Measurements from ENCODE around the gene RGMA.
"Not testable (repeated sequence)": the region's sequence is repeated elsewhere in the genome, so short reads cannot be mapped to it uniquely, and the experiment has no call there.

The RGMA gene

DNA sequence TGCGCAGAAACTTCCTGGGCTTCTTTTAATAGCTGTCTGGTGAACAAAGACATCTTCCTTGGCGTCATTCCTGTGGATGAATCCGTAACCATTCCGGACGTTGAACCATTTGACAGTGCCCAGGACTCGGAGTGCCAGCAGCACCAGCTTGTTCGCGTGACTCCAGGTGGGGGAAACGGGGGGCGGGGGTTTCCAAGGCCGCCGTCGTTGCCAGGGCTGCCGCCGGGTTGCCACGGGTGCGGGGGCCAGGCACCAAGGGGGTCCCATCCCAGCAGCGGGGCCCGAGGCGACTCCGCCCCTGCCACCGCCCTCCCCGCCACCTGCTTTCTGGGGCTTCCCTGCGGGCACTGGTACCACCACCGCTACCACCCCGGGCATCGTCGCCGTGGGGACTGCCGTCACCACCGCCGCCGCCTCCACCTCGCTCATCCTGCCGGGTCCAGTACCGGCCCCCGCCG is 22.8 kb downstream of the RGMA start:
- DNase-seq = no peak

DNA sequence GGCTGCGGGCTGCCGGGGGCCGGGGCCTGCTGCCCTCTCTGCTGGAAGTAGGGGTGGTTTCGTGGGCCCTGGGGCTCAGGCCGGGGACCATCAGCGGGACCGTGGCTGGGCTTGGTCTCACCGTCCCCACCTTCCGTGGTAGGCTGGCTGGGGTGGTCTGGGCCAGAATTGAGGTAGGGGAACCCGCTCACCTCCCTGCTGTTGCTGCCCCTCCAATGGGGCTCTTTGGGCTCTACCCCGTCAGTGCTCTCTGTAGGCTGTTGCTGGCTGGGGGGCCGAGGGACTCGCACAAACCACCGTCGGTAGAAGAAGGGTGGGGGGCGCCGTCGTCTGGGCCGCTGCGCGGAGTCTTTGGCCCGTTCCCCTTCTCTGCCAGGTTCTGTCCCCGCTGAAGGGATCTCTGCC is 23.4 kb downstream of the RGMA start:
- no peak for DNase-seq

DNA sequence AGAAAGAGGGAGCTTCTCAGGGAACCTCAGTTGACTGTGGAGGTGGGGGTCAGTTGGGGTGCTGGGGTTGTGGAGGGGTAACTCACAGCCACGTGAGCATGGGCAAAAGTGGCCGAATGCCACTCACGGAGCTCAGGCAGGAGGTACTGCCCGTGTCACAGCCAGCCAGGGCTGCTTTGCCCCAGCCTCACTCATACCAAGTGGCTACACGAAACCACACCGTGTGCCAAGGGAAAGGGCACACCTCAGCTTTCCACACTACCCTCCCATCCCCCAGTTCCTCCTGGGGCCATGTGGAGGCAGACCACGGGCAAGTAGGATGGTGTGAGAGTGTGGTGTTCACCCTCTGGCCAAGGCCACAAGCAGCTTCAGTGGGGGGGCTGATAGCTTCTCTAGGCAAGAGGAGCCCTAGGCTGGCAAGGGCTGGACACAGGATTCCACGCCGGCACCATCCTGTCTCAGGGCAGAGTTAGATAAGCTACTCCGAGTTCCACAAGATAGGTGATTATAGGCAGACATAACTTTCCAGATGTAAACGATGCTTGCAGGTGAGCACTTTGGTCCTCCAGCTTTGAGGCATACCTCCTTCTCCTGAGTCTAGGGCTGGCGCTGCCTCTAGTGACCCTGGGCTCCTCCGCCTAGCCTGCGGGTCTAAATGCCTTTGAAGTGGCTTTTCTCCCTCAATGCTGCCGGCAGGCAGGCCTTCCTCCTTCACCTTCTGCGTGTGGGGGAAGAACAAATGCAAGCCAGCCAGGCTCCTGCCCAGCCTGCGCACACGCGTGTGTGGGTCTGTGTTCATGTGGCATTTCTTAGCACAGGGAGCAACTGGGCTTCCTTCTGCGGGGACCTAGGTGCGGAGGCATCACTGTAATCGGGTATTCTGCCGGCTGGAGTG is 25.0 kb downstream of the RGMA start:
- no peak for DNase-seq

DNA sequence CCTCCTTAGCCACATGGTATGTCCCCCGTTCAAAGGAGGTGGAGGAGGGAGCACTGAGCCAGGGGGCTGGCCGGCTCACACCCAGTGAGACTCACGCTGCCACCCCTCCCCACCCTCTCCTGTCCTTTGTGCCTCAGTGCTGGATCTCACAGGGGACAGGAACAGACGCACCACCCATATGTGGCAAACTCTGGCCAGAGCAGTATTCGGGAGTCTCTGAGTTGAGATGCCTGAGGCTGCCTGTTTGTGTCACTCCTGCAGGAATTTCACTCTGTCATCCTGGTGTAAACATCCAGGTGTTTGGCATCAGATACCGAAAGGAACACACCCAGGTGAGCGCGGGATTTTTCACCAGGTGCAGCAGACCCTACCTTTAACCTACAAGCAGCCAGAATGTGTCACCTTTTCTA is 25.7 kb downstream of the RGMA start:
- no peak for DNase-seq

DNA sequence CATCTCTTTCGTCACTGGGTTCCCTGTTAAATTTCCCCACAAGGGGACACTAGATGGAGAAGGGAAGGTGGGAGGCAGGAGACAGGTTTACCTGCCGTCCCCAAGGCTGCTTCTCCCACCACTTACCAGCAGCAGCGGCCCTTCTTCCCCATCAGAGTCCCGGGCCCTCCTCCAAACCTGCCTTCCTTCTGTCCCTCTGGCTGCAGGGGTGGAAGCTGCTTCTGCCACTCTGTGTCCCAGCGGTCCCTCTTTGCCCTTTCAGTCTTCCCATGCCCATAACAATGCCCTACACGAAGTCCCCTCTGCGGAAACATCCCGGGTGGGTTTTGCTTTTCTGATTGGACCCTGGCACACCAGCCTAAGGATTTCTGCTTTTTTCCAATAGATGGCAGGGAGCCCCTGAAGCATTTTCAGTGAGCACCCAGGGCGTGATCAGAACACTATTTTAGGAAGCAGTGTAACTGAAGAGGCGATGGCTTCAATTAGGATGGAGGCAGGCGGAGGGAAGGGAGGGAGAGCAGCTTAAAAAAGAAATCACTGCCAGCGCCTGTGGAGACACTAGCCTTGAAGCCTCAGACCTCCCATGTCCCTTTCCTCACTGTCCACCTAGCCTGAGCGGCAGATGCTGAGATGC is 26.3 kb downstream of the RGMA start:
- DNase-seq = not testable (repeated sequence)

DNA sequence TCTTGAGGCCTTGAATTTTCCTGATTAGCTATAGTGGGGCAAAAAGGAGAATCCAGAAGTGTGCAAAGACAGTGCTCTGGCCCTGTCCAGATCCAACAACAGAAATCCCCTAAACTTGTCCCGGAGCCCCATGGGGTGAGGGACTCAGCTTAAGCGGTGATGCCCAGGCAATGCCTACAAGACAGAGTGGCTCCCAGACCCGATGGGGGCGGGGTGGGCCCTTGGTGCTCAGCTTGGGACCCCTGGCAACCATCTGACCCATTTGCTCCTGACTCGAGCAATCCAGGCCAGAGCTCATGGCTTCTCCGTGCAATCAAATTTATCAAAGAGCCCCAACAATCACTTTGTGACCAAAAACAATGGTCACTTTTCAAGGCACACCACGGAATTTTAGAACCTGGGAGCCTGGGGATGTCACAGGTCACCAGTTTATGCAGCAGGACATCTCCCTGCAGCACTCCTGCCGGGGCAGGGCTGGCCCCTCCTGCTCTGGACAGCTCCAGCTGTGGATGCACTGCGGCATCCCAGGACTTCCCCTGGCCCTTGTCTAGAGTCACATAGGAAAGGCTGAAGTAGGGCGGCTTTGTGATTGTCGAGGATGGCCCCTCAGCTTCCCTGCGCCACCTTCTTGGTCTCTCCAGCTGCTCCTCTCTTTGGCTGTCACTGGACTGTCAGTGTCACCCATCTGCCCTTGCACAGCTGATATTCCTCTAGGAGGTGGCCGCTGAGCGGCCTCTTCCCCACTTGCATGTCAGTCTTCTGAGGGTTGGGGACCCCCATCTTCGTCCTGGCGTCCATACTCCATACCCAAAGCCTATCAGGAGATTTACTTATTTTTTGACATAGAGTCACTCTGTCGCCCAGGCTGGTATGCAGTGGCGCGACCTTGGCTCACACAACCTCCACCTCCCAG is 28.4 kb downstream of the RGMA start:
- DNase-seq = no peak

DNA sequence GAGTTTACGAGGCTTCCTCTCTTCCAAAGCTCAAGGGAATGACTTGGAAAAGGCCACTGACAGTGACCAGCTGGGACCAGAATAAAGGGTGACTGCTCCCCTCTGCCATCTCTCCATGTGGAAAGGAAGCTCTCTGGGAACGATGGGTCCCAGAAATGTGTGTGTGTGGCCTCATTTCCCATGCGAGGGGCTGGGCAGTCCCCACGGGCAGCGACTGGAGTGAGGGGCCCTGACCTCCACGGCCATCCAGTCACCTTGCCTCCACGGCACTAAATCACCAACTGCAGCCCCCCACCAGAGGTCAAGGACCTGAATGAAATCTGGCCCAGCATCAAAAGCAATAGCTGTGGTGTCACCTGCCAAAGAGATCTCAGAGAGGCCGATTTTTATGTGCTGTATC is 29.6 kb downstream of the RGMA start:
- DNase-seq = no peak

DNA sequence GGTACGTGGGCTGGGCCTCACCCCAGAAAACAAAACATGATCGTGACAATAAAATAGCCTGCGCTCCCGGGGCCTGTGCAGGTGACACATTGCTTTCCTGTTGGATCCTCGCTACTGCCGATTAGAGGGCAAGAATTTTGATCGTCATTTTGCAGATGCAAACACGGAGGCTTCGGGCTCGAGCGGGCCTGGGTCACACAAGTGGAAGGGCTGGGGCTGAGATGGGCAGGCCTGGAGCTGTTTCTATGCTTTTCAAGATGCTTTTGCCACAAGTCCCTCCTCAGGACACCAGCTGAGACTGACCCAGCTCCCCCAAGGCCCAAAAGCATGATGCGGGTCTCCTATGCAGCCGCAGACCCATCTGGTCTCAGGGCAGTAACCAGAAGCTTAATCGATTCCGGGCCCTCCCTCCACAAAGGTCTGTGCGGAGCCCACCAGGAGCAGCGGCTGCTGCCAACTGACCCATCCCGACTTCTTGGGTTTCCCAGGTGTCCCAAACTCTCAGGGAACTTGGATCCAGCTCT is 30.0 kb downstream of the RGMA start:
- DNase-seq = no peak

DNA sequence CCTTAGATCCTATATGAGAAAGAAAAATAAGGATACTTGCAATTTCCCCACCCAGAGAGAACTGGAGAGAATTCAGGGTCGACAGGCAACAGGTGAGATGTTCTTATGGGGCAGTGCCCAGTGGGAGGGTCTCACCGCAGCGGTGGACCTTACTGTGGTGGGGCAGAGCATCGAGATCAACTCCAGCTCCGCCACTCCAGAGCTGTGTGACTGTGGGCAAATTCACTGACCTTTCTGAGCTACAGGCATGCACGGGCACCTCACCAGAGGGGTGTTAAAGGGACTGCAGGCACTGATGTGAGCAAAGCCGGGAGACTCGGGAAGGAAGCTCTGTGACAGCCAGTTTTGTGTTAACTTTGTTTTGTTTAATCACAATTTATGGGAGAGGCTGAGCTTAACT is 30.9 kb downstream of the RGMA start:
- no peak for DNase-seq

DNA sequence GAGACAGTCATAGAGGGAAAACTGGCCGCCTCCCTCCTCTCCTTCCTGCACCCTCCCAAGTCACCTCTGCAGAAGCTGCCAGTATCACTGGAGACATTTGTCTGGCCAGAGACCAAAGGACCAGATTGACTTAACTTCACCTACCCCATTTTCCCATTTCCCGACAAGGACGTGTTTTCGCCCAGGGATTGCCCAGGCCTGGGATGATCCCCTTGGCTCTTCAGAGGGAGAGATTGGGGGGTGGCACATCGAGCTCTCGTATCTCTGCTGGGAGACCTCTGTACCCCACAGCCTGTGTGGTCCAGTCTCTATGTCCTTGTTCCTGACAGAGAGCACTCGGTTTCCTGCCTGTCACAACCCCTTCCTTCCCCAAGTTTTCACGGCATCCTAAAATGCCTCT is 31.4 kb downstream of the RGMA start:
- no peak for DNase-seq

DNA sequence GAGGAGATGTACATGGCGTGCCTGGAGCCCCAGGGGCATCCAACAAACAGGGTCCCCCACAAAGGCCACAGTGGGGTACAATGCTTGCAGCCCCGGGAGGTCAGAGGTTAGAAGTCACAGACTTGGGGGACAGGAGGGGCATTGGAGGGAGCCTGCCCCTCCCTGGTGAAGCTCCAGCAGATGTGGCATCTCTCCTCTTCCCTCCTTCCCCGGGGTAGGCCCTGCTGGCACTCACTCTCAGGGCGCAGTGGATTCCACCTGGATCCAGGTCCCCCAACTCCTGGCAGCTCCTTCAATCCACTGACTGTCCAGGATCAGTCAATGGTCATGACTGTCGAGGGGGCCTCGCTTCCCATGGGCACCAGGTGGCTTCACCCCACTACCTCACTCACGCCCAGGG is 32.2 kb downstream of the RGMA start:
- no peak for DNase-seq

DNA sequence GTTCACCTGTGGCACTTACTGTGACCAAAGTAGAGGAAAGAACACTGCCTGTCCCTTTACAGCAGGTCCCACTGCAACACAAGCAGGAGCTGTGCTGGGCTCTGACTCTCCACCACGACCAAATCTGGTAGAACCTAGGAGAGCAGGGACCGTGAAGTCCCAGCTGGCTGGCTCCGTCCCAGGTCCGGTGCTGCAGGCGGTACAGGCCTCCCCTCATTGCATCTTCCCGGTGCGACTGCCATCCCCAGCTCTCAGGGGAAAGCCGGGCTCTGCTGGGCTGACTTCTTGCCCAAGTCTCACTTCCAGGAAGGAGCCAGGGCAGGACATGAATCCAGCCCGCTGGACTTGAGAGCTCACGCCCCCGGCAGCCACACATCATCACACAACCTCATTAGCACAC is 33.8 kb downstream of the RGMA start:
- DNase-seq = no peak

DNA sequence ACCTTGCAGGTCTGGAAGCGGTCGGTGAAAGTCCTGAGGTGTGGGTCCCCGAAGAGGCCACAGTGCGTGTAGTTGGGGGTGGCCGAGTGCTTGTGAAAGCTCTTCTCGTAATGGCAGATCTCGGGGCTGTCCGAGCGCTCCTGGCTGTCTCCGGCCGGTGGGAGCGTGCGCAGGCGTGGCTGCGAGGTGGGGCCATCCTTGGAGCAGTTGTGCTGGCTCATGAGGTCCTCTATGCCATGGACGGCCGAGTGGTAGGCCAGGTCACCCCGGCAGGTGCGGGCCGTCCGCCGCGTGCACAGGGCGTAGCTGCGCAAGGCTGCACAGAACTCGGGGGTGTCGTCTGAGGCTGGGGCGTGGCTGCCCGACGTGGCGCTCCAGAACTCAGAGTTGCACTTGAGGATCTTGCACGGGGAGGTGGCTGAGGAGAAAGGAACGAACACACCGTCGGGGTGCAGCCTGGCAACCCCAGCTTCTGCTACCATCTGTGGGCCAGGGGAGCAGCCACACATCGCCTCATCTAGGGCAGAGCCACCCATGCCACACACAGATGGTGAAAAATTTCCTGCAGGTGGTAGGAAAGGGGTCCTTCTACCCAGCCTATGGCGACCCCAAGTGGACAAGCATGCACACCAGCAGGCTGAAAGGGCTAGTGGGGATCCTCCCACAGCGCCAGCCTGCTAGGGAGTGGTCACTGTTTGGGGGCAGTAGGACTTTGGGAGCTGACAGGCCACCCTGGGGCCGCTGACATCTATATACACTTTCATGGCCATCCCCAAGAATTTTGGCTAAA is 36.7 kb downstream of the RGMA start:
- DNase-seq = no peak

DNA sequence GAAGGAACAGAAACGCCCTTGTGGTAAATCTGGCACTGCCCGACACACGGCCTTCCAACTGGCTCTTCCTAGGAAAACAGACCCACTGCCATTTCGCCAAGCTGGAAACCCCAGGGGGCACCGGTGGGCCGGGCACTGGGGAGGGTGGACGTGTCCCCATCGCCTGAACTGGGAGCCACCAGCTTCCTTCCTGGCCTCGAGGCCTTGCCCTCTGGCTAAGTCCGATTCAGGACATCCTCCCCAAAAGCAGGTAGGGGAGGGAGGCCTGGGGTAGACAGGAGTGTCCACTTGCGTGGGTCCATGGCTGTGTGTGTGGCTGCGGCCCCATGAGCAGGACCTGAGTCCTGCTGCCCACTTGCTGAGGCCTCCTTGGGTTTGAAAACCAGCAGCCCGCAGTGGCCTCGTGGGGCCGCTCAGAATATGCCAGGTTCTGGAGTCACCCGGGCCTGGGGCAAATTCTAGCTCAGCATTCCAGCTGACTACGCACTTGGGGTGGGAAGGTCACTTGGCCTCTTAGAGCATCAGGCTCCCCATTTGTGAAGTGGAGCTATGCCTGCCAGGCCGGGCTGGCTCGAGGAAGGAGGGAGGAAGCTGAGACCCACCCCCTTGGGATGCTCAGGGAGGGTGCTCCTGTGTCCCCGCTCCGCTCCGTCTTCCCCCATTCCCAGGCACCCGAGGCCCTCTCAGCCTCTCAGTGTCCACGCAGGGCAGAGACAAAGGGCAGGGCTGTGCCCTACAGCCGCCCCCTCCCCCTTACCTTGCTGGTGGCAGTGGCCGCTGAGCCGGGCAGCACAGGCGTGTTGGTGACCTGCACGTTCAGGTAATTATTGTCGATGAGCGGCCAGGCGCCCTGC is 37.5 kb downstream of the RGMA start:
- DNase-seq = no peak

DNA sequence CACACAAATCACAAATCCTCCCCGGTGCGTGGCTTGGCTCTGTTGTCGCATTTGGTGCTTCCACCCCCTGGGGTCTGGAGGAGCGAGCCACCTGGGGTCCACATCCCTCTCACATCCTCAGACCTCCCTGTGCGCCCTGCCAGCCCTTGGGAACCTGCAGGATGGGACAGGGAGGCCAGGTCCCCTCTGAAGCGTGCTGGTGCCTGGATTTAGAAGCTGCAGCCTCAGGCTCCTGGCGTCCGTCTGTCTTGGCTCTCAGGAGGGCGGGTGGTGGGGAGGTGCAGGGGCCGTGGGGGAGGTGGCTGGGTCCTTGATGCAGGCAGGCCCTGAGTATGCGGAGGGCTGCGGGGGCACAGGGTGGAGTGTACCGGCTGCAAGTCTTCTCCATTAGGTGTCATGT is 38.4 kb downstream of the RGMA start:
- no peak for DNase-seq

DNA sequence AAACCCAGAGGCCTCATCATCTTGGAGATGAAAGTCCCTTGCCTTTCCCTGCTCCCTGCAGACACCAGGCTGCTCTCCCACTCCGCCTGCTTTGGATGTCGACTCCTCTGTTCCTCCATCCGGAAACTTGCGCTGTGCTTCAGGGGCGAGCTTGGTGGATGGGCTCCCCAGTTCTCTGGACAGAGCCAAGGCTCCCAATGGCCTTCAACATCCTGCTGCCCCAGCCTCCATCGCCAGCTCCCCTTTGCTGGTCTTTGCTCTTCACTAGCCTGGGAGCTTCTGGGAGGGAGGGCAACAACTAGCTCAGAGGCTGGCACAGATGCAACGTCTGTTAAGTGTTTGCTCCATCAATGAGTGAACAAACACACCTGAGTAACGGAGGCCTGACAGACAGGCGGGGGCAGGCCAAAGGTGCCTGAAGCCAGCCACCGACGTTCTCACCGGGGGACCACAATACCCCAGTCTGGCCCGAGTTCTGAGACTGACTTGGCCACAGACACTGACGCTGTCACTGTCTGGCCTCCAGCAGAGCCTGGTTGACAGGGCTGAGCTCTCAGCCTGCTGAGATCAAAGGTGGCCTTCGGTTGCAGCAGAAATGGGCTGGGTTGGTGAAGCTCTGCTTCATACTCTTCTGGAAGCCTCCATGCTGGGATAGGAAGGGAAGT is 39.0 kb downstream of the RGMA start:
- DNase-seq = no peak

DNA sequence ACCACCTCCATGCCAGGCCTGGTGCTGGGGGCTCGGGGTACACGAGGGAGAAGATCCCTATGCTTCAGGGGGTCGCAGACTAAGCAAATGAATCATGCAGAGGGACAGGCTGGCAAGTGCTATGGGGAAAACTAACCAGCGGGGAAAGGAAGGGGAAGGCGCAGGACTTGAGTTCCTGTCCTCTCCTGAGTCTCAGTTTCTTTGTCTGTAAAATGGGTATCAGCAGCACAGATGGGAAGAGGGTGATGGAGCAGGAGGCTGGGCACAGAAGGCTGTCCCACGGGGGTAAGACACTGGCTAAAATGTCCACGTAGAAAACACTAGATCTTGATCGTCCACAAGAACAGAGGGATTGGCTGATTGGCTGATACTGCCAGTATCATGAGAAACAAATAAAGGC is 39.8 kb downstream of the RGMA start:
- no peak for DNase-seq

DNA sequence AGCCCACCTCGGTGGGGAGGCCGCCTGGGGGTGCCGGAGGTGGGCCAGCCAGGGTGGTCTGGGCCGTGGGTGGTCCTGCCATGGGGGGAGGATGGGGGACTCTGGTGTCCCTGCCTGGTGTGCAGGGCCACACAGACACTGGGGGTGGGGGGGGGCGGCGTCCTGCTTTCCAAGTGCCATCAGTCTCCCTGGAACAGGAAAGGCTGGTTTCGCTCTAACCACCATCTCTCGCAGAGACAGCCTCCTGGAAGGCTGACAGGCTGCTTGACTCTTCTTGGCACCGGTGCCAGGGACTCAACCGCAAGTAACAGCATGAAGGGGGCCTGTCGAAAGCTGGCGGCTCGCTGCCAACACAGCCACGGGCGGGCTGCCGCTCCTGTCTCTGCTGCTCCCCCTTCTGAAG is 40.3 kb downstream of the RGMA start:
- DNase-seq = no peak

DNA sequence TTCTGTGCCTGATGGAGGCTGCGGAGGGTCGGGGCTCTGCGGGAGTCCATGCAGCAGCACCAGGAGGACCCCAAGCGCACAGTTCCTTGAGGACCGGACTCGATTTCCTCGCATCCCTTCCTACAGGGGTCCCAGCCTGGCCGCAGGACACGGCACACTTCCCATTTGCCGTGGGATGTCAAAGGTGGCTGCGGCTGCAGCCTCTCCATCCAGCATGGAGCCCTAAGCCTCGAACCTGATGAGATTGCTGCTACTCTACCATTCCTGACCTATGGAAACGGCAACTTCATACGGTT is 40.6 kb downstream of the RGMA start:
- DNase-seq = no peak

DNA sequence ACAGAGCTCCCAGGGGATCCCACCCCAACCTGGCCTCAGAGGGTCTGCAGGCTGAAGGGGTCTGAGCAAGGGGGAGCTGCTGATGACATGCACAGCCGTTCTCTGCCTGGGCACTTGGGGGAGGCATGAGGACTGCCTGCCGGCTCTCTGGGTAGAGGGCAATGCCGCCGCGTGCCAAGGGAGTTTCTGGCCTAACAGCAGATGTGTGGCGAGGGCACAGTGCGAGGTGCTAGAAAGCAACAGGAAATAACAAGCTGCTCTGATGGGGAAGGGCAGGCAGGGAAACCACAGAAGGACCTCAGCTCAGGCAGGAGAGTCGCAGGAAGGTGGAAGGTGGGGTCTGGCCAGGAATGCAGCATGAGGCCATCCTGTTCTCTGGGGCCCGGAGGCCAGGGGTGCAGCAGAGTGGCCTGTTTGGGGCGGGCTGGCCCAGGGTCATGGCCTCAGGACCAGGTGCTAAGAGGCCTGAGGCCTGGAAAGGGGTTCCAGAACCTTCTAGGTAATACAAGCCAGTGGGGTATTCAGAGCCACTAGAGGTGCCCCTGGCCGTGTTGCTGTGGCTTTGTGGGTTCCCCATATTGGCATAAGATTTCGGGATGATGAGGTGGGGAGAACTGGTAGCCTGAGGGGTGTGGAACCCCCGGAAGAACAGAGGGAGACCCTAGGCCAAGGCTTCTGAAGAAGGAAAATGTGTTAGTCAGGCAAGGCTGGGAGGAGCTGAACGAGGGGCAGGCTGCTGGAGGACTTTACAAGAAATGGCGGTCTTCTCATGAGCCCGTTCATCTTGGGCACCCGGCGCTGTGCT is 41.2 kb downstream of the RGMA start:
- DNase-seq = no peak
